Dendritic cell treated with granulocyte-macrophage colony-stimulating factor and Interleukin-4, amounts not matched to agents 40 ng/mL and 50 ng/mL, for 4 days (primary cell): ENCODE measurements around the gene MTG2.
A peak's percentile ranks its signal among the peaks of the same experiment; 100 is the strongest.

Experiments used
- H3K27ac Mint-ChIP-seq: one replicate; pipeline ENCODE4 v1.8.0; 2022; ENCODE audit warnings: mild to moderate bottlenecking, mixed read lengths
- H3K27me3 Mint-ChIP-seq: one replicate; pipeline ENCODE4 v1.8.0; 2022; ENCODE audit warnings: mild to moderate bottlenecking, mixed read lengths
- H3K36me3 Mint-ChIP-seq: one replicate; pipeline ENCODE4 v1.8.0; 2022; ENCODE audit warnings: low read depth, mixed read lengths
- H3K4me1 Mint-ChIP-seq: one replicate; pipeline ENCODE4 v1.8.0; 2022; ENCODE audit warnings: low read depth, mixed read lengths
- H3K4me3 Mint-ChIP-seq: one replicate; pipeline ENCODE4 v1.8.0; 2022; ENCODE audit warnings: mild to moderate bottlenecking, moderate library complexity, mixed read lengths
- H3K9me3 Mint-ChIP-seq: one replicate; pipeline ENCODE4 v1.8.0; 2022; ENCODE audit warnings: mixed read lengths
- intact Hi-C: fragments of 100-400 bp; cut with micrococcal nuclease; formaldehyde crosslinking; loops from one replicate; pipeline ENCODE4 v1.15.0; 2022

Gene MTG2

GRCh38 chr20:62232770-62233645 lies 50.2 kb downstream of the MTG2 start:
- peaks cover 6% of the 10 kb centered on the region for H3K4me1 Mint-ChIP-seq
- no peaks in the 10 kb centered on the region for H3K36me3 Mint-ChIP-seq
- intact Hi-C loops = no loop called here
- no peak overlapping the region for H3K4me3 Mint-ChIP-seq
- H3K9me3 Mint-ChIP-seq = peaks cover 7% of the 10 kb centered on the region
- H3K27me3 Mint-ChIP-seq = peaks cover 14% of the 10 kb centered on the region
- no peak overlapping the region for H3K27ac Mint-ChIP-seq

- Mint-ChIP-seq H3K9me3 (peaks cover 7% of the 10 kb centered on the region), H3K4me3 (no peak overlapping the region), H3K36me3 (no peaks in the 10 kb centered on the region), H3K27me3 (peaks cover 12% of the 10 kb centered on the region), H3K4me1 (peaks cover 6% of the 10 kb centered on the region), H3K27ac (no peak overlapping the region)
- intact Hi-C loops = no loop called here
Measured at GRCh38 chr20:62233684-62234083, 50.9 kb downstream of the MTG2 start.

- Mint-ChIP-seq H3K9me3 (peaks cover 7% of the 10 kb centered on the region), H3K27ac (no peak overlapping the region), H3K27me3 (peaks cover 12% of the 10 kb centered on the region), H3K4me3 (no peak overlapping the region), H3K4me1 (peaks cover 8% of the 10 kb centered on the region), H3K36me3 (no peaks in the 10 kb centered on the region)
- intact Hi-C loops = no loop called here
Measured at GRCh38 chr20:62234339-62234738, 51.5 kb downstream of the MTG2 start.

- Mint-ChIP-seq H3K36me3 (no peaks in the 10 kb centered on the region), H3K27me3 (peaks cover 12% of the 10 kb centered on the region), H3K27ac (no peak overlapping the region), H3K4me3 (no peak overlapping the region), H3K4me1 (peaks cover 17% of the 10 kb centered on the region), H3K9me3 (peaks cover 7% of the 10 kb centered on the region)
- intact Hi-C loops = loop anchor here (5.0 kb wide), 1 partner anchor 67 kb away; the partner anchor contains the start of gene ADRM1
Measured at GRCh38 chr20:62235001-62235776, 52.4 kb downstream of the MTG2 start.

- H3K27me3 Mint-ChIP-seq = peaks cover 12% of the 10 kb centered on the region
- intact Hi-C loops = loop anchor here (5.0 kb wide), 1 partner anchor 67 kb away; the partner anchor contains the start of gene ADRM1
- no peak overlapping the region for H3K27ac Mint-ChIP-seq
- H3K4me3 Mint-ChIP-seq = no peak overlapping the region
- H3K36me3 Mint-ChIP-seq = peaks cover 1% of the 10 kb centered on the region
- peaks cover 7% of the 10 kb centered on the region for H3K9me3 Mint-ChIP-seq
- H3K4me1 Mint-ChIP-seq = peaks cover 22% of the 10 kb centered on the region
Measured at GRCh38 chr20:62235777-62236157, 52.9 kb downstream of the MTG2 start.

- intact Hi-C loops = loop anchor here (5.0 kb wide), 1 partner anchor 66 kb away; the partner anchor contains the start of gene ADRM1
- Mint-ChIP-seq H3K27me3 (peaks cover 12% of the 10 kb centered on the region), H3K9me3 (peaks cover 7% of the 10 kb centered on the region), H3K4me3 (no peak overlapping the region), H3K27ac (no peak overlapping the region), H3K36me3 (peaks cover 6% of the 10 kb centered on the region), H3K4me1 (peaks cover 27% of the 10 kb centered on the region)
Measured at GRCh38 chr20:62236200-62236599, 53.4 kb downstream of the MTG2 start.

GRCh38 chr20:62236766-62237513 lies 54.1 kb downstream of the MTG2 start:
- peaks cover 12% of the 10 kb centered on the region for H3K27me3 Mint-ChIP-seq
- H3K36me3 Mint-ChIP-seq = peaks cover 12% of the 10 kb centered on the region
- H3K9me3 Mint-ChIP-seq = peaks cover 7% of the 10 kb centered on the region
- peaks cover 34% of the 10 kb centered on the region for H3K4me1 Mint-ChIP-seq
- intact Hi-C loops = loop anchor here (5.0 kb wide), 1 partner anchor 65 kb away; the partner anchor contains the start of gene ADRM1
- H3K27ac Mint-ChIP-seq = no peak overlapping the region
- H3K4me3 Mint-ChIP-seq = no peak overlapping the region

- H3K4me3 Mint-ChIP-seq = peak overlapping the region; percentile 89
- H3K9me3 Mint-ChIP-seq = peaks cover 7% of the 10 kb centered on the region
- peaks cover 39% of the 10 kb centered on the region for H3K4me1 Mint-ChIP-seq
- peak overlapping the region; percentile 58 for H3K27ac Mint-ChIP-seq
- H3K36me3 Mint-ChIP-seq = peaks cover 18% of the 10 kb centered on the region
- H3K27me3 Mint-ChIP-seq = peaks cover 8% of the 10 kb centered on the region
- intact Hi-C loops = loop anchor here (5.0 kb wide), 1 partner anchor 65 kb away; the partner anchor contains the start of gene ADRM1
Measured at GRCh38 chr20:62237514-62237800, 54.6 kb downstream of the MTG2 start.

GRCh38 chr20:62237801-62238568 lies 55.2 kb downstream of the MTG2 start, which contains the start of gene OSBPL2:
Gene OSBPL2, plus strand, starts transcription at chr20:62238521. Its CDS starts 17,664 bp downstream, at chr20:62256185.
- Mint-ChIP-seq H3K36me3 (peaks cover 23% of the 10 kb centered on the region), H3K4me1 (peaks cover 45% of the 10 kb centered on the region), H3K27ac (peak within 1 kb of the TSS; percentile 65), H3K4me3 (peak within 1 kb of the TSS; percentile 89), H3K9me3 (peaks cover 7% of the 10 kb centered on the region), H3K27me3 (peaks cover 8% of the 10 kb centered on the region)
- intact Hi-C loops = loop anchor here (2.0 to 5.0 kb wide), 2 partner anchors 55 to 64 kb away; partner anchors contain the start of genes ADRM1 and MTG2

- Mint-ChIP-seq H3K27me3 (peaks cover 8% of the 10 kb centered on the region), H3K27ac (peak overlapping the region; percentile 65), H3K4me3 (peak overlapping the region; percentile 89), H3K36me3 (peaks cover 27% of the 10 kb centered on the region), H3K9me3 (peaks cover 3% of the 10 kb centered on the region), H3K4me1 (peaks cover 47% of the 10 kb centered on the region)
- intact Hi-C loops = loop anchor here (2.0 to 5.0 kb wide), 2 partner anchors 56 to 64 kb away; partner anchors contain the start of genes ADRM1 and MTG2
Measured at GRCh38 chr20:62238569-62239277, 55.9 kb downstream of the MTG2 start.

- Mint-ChIP-seq H3K4me3 (peak overlapping the region; percentile 76), H3K36me3 (peaks cover 34% of the 10 kb centered on the region), H3K9me3 (no peaks in the 10 kb centered on the region), H3K27me3 (peaks cover 8% of the 10 kb centered on the region), H3K4me1 (peaks cover 53% of the 10 kb centered on the region), H3K27ac (peak overlapping the region; percentile 65)
- intact Hi-C loops = loop anchor here (2.0 to 5.0 kb wide), 2 partner anchors 57 to 63 kb away; partner anchors contain the start of genes ADRM1 and MTG2
Measured at GRCh38 chr20:62239278-62239879, 56.6 kb downstream of the MTG2 start.
